Measurements from ENCODE around the gene PLK5. TPM values are rescaled to one million over a fixed set of nuclear protein-coding genes. Genes with fewer than 3 reads are reported as not detected.
A peak's percentile ranks its signal among the peaks of the same experiment; 100 is the strongest.
"Not testable (repeated sequence)": the region's sequence is repeated elsewhere in the genome, so short reads cannot be mapped to it uniquely, and the experiment has no call there.

Gene PLK5, protein sequence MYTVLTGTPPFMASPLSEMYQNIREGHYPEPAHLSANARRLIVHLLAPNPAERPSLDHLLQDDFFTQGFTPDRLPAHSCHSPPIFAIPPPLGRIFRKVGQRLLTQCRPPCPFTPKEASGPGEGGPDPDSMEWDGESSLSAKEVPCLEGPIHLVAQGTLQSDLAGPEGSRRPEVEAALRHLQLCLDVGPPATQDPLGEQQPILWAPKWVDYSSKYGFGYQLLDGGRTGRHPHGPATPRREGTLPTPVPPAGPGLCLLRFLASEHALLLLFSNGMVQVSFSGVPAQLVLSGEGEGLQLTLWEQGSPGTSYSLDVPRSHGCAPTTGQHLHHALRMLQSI
- total RNA-seq = not detected

DNA sequence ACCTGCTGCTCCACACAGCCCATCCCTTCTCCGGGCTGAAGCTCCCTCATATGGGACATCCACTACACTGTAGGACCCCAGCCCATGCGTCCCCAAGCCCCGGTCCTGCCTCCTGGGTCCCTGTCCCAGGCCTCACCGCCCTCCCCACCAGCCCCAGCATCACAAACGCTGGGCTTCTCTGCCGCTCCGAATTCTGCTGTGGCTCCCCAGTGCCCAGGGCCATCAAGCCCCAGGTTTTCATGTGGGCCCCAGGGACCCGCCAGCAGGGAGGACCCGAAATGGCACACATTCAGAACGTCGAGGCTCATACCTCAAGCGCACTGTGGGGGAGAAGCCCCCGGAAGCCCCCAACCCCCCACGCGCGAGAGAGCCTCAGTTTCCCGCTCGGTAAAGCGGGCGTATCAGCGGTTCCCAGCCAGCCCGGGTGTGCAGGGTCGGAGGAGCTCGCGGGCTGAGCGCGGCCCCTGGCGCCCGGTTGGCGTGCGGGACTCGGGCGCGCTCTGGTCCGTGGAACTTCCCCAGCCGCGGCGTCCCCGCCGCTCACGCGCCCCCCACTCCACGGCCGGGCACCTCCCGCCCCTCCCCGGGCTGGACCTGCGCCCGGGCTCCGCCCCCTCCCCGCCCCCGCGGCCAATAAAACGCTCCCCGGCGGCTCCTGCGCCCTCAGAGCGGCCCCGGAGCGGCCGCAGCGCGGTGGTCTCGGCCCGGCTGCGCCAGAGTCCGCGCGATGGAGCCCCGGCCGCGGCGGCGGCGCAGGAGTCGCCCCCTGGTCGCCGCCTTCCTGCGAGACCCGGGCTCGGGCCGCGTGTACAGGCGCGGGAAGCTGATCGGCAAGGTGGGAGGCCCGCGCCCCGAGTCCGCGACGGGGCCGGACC, at the start of gene PLK5:
Gene PLK5 (plus strand): TSS at position 666 of the 875 bp plus-strand sequence. CDS start 2,920 bp downstream, outside the sequence.
- intact Hi-C loops (cut with DNase I, micrococcal nuclease) = no loop called here
- no peak for DNase-seq
- ATAC-seq = no peak
- Mint-ChIP-seq H3K9me3 (ENCODE audit: low read depth) (no peaks in the 10 kb centered on the region), H3K36me3 (ENCODE audit: low read depth) (no peaks in the 10 kb centered on the region), H3K27me3 (peaks cover 33% of the 10 kb centered on the region), H3K4me1 (peaks cover 5% of the 10 kb centered on the region), H3K27ac (no peak within 1 kb of the TSS), H3K4me3 (no peak within 1 kb of the TSS)
- ChIA-PET CTCF (no interaction called here), POLR2A (no interaction called here)

GRCh38 chr19:1474765-1475351, 49.0 kb upstream of the PLK5 start:
- H3K9me3 Mint-ChIP-seq (ENCODE audit: low read depth) = no peaks in the 10 kb centered on the region
- no peak overlapping the region for H3K4me3 Mint-ChIP-seq
- H3K27ac Mint-ChIP-seq = no peak overlapping the region
- POLR2A ChIA-PET = no interaction called here
- H3K27me3 Mint-ChIP-seq = no peaks in the 10 kb centered on the region
- intact Hi-C loops (cut with DNase I, micrococcal nuclease) = loop anchor here in 1 of 2 experiments (5.0 kb wide), 1 partner anchor 33 kb away; no protein-coding TSS in a partner anchor
- peaks cover 7% of the 10 kb centered on the region for H3K36me3 Mint-ChIP-seq (ENCODE audit: low read depth)
- CTCF ChIA-PET = interaction anchor here (1.0 to 2.1 kb wide), 2 partner anchors 16 to 31 kb away, joined by 4 to 7 read pairs; partner anchors contain the start of gene REEP6
- DNase-seq = no peak
- ATAC-seq = no peak
- H3K4me1 Mint-ChIP-seq = peaks cover 11% of the 10 kb centered on the region

DNA sequence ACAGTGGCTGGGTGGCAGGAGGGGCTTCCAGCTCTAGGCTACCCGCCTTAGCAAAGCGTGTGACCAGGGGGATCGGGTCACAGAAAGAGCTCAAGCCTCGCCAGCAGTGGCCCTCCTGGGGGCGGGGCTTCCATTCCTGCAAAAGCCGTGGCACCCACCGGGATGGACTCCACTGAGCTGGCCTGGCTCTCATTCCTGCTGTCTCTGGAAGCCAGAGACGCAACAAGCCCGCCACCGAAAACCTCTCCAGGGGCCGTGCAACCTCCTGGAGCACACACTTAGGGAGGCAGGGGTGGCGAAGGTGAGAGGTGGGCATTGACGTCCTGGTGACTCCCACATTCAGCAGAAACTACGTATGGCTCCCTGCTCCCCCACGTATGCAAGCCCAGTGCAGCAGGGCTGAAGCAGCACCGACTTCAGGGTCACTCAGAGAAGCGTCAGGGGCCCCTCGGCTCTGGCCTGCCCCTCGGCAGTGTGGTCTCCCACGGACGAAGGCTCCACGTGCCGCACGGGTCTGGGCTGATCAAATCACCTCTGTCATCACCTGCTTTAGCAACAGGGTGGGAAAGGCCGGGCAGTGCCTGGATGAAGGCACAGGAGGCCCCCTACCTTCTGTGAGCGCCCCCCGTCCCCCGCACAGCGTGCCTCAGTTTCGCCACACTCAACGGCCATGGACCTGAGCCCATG, 48.0 kb upstream of the PLK5 start:
- no peak overlapping the region for H3K27ac Mint-ChIP-seq
- no peak overlapping the region for H3K4me3 Mint-ChIP-seq
- ATAC-seq (no peak), DNase-seq (no peak)
- CTCF ChIA-PET = interaction anchor here (1.0 kb wide), 1 partner anchor 15 kb away, joined by 4 read pairs; the partner anchor contains the start of gene REEP6
- peaks cover 7% of the 10 kb centered on the region for H3K36me3 Mint-ChIP-seq (ENCODE audit: low read depth)
- no peaks in the 10 kb centered on the region for H3K9me3 Mint-ChIP-seq (ENCODE audit: low read depth)
- H3K27me3 Mint-ChIP-seq = no peaks in the 10 kb centered on the region
- POLR2A ChIA-PET = no interaction called here
- intact Hi-C loops (cut with DNase I, micrococcal nuclease) = loop anchor here in 1 of 2 experiments (5.0 kb wide), 1 partner anchor 34 kb away; no protein-coding TSS in a partner anchor
- peaks cover 8% of the 10 kb centered on the region for H3K4me1 Mint-ChIP-seq

GRCh38 chr19:1477056-1477455, 46.8 kb upstream of the PLK5 start:
- H3K27me3 Mint-ChIP-seq; H3K4me1 Mint-ChIP-seq; ATAC-seq; DNase-seq; POLR2A ChIA-PET; H3K9me3 Mint-ChIP-seq (ENCODE audit: low read depth); H3K27ac Mint-ChIP-seq; CTCF ChIA-PET; H3K36me3 Mint-ChIP-seq (ENCODE audit: low read depth): not testable (repeated sequence)
- H3K4me3 Mint-ChIP-seq = peak overlapping the region; percentile 96
- intact Hi-C loops (cut with DNase I, micrococcal nuclease) = loop anchor here in 1 of 2 experiments (5.0 kb wide), 1 partner anchor 35 kb away; no protein-coding TSS in a partner anchor

GRCh38 chr19:1478934-1479707, 44.8 kb upstream of the PLK5 start, which contains the start of gene C19orf25:
Gene C19orf25, minus strand, starts transcription at chr19:1479215. Its CDS starts 312 bp downstream, at chr19:1478903.
- POLR2A ChIA-PET = no interaction called here
- CTCF ChIA-PET = interaction anchor here (0.6 kb wide), 1 partner anchor 823 kb away, joined by 3 read pairs; no protein-coding TSS in a partner anchor
- no peaks in the 10 kb centered on the region for H3K27me3 Mint-ChIP-seq
- no peaks in the 10 kb centered on the region for H3K9me3 Mint-ChIP-seq (ENCODE audit: low read depth)
- peak within 1 kb of the TSS; percentile 96 for H3K4me3 Mint-ChIP-seq
- H3K27ac Mint-ChIP-seq = peak within 1 kb of the TSS; percentile 95
- ATAC-seq (peak; percentile 98), DNase-seq (peak; percentile 97)
- H3K4me1 Mint-ChIP-seq = peaks cover 6% of the 10 kb centered on the region
- intact Hi-C loops (cut with DNase I, micrococcal nuclease) = loop anchor here (1.0 to 5.0 kb wide), 12 partner anchors 11 to 173 kb away; partner anchors contain the start of genes PCSK4 (in 2 of the 2), ADAMTSL5 (in 1 of the 2), DAZAP1 (in 1 of the 2) and MBD3 (in 1 of the 2)
- peaks cover 7% of the 10 kb centered on the region for H3K36me3 Mint-ChIP-seq (ENCODE audit: low read depth)

DNA sequence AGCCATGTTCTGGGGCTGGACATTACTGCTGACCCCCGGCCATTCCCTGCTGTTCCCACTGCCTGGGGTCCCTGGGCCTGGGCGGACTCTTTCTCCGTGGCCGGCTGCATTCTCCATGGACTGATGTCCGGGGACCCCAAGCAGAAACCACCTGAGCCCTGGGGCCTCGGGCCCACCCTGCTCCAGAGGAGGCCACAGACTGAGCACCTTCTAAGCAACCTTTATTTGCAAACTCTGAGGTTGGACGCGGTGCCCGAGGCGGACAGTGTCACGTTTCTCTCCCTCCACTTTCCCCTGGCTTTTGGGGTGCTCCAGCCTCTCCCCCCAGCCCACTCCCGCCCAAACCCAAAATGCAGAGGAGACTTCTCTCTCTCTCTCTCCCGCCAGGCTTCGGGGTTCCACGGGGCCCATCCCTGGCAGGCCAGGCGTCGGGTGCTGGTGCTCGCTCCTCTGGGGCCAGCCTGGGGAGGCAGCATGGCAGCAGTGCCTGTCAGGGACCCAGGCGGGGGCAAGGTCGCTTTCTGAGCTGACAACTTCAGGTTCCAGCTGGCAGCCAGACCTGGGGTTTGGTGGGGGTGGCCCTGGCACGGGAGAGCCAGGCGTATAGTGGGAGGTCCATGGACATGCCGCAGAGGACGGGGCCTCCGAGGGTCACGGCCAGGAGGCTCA, 42.5 kb upstream of the PLK5 start:
- Mint-ChIP-seq H3K27ac (no peak overlapping the region), H3K27me3 (no peaks in the 10 kb centered on the region), H3K9me3 (ENCODE audit: low read depth) (no peaks in the 10 kb centered on the region), H3K4me3 (no peak overlapping the region), H3K36me3 (ENCODE audit: low read depth) (peaks cover 7% of the 10 kb centered on the region), H3K4me1 (peaks cover 6% of the 10 kb centered on the region)
- ATAC-seq = no peak
- no peak for DNase-seq
- ChIA-PET CTCF (no interaction called here), POLR2A (no interaction called here)
- intact Hi-C loops (cut with DNase I, micrococcal nuclease) = no loop called here

DNA sequence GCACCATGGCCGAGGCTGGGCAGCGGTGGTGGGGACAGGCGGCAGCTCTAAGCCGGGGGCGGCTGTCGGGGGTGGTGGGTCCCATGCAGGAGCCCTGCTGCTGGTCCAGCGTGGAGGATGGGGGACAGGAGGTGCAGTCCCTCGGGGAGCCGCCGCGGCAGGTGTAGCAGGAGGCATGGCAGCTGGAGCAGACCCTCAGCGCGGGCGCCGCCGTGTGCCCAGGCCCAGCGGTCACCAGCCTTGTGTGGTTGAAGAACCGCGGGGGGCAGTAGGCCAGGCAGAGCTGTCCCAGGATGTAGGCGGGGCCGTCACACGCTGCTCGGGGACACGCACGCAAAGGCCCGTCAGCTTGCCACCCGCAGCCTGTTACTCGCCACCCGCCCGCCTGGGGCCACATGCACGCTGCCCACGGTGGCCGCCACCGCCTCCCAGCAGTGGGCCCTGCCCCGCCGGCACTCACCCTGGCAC, 42.0 kb upstream of the PLK5 start:
- POLR2A ChIA-PET = no interaction called here
- Mint-ChIP-seq H3K4me3 (no peak overlapping the region), H3K9me3 (ENCODE audit: low read depth) (no peaks in the 10 kb centered on the region), H3K4me1 (peaks cover 6% of the 10 kb centered on the region), H3K27ac (no peak overlapping the region), H3K36me3 (ENCODE audit: low read depth) (peaks cover 7% of the 10 kb centered on the region), H3K27me3 (no peaks in the 10 kb centered on the region)
- CTCF ChIA-PET = no interaction called here
- intact Hi-C loops (cut with DNase I, micrococcal nuclease) = no loop called here
- ATAC-seq = no peak
- DNase-seq = no peak

GRCh38 chr19:1482361-1483130, 41.3 kb upstream of the PLK5 start:
- no peaks in the 10 kb centered on the region for H3K9me3 Mint-ChIP-seq (ENCODE audit: low read depth)
- no peak for ATAC-seq
- H3K4me1 Mint-ChIP-seq = peaks cover 2% of the 10 kb centered on the region

GRCh38 chr19:1483131-1483978, 40.5 kb upstream of the PLK5 start:
- Mint-ChIP-seq H3K27ac (no peak overlapping the region), H3K9me3 (ENCODE audit: low read depth) (no peaks in the 10 kb centered on the region), H3K4me1 (peaks cover 2% of the 10 kb centered on the region), H3K27me3 (no peaks in the 10 kb centered on the region), H3K4me3 (no peak overlapping the region), H3K36me3 (ENCODE audit: low read depth) (peaks cover 2% of the 10 kb centered on the region)
- DNase-seq = no peak
- no peak for ATAC-seq
- ChIA-PET POLR2A (no interaction called here), CTCF (no interaction called here)
- intact Hi-C loops (cut with DNase I, micrococcal nuclease) = no loop called here

More at GRCh38 chr19:1482361-1483130, 41.3 kb upstream of the PLK5 start:
- peaks cover 2% of the 10 kb centered on the region for H3K36me3 Mint-ChIP-seq (ENCODE audit: low read depth)
- no peak overlapping the region for H3K27ac Mint-ChIP-seq
- no peak for DNase-seq
- intact Hi-C loops (cut with DNase I, micrococcal nuclease) = no loop called here
- no peak overlapping the region for H3K4me3 Mint-ChIP-seq
- ChIA-PET POLR2A (no interaction called here), CTCF (no interaction called here)
- no peaks in the 10 kb centered on the region for H3K27me3 Mint-ChIP-seq
